ENCODE data around the gene APOBEC3A. TPM values are rescaled to one million over a fixed set of nuclear protein-coding genes. Genes with fewer than 3 reads are reported as not detected.
A peak's percentile ranks its signal among the peaks of the same experiment; 100 is the strongest.
"Not testable (repeated sequence)": the region's sequence is repeated elsewhere in the genome, so short reads cannot be mapped to it uniquely, and the experiment has no call there.

APOBEC3A gene
- total and polyA plus RNA-seq, 2 of the 8 experiments (the other 6 are each of a cell fraction or from before 2014, with no cell fraction given): not detected

DNA sequence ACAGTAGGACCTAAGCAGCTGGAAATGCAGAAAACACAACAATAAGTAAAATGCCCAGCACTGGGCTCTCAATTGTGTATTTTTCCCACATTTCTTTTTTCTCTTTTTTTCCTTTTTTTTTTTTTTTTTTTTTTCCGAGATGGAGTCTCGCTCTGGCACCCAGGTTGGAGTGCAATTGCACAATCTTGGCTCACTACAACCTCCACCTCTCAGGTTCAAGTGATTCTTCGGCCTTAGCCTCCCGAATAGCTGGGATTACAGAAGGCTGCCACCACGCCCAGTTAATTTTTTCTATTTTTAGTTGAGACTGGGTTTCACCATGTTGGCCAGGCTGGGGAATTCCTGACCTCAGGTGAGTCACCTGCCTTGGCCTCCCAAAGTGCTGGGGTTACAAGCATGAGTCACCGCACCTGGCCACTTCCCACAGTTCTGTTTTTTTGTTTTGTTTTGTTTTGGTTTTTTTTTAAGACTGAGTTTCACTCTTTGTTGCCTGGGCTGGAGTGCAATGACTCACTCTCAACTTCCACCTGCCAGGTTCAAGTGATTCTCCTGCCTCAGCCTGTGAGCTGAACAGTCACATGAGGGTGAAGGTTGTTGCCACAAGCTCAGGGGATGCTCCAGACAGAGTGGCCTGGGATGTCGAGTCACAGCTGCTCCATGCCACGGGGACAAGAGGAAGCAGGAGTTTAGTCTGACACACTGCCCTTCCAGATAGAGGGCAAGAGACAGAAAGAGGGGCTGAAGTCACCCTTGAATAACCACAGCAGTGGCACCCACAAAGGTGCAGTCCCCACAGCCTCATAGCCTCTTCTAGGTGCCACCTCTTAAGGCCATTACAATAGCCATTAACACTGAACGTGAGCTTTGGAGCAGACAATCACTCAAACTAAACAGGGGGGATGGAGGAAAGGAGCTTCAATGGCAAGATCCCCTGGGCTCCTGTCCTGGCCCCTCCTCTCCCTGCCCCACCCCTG, 27.7 kb downstream of the APOBEC3A start:
- Histone ChIP-seq H3K4me1 (replicated peaks in 1 of 4; ENCODE audit: control insufficient read depth in 3 of 4, insufficient read depth in 4 of 4, low read length in 3 of 4) (peaks cover 0 to 16% (median 4%) of the 10 kb centered on the region in 4 experiments; a peak in 6 of 7 replicates), H2BK5ac (ENCODE audit: low read depth, low read length) (0 out of 2 replicates have a peak overlapping the region, but pooled peaks have one; percentile 73), H2BK12ac (ENCODE audit: low read depth, low read length) (peak overlapping the region; percentile 22; the same call in 1 of the 2 replicates), H2BK120ac (replicated peaks; ENCODE audit: low read depth, low read length) (peak overlapping the region; percentile 72), H3K9me3 (ENCODE audit: insufficient read depth in 2 of 2, low read depth in 1 of 2, low read length in 1 of 2) (peaks cover 7 to 14% of the 10 kb centered on the region in 2 experiments)
- H3K4me3 ChIP-seq (ENCODE audit: extremely low read depth in 1 of 4, insufficient read depth in 2 of 4, low read depth in 3 of 4, low read length in 4 of 4); H3K4ac ChIP-seq (replicated peaks; ENCODE audit: insufficient read length, low read depth, low read length); H3K27ac ChIP-seq (ENCODE audit: low read depth, low read length); H3K14ac ChIP-seq (ENCODE audit: insufficient read length); H3K23me2 ChIP-seq (ENCODE audit: low read depth, low read length); FAIRE-seq; H2AK5ac ChIP-seq (ENCODE audit: low read depth, low read length); H3K56ac ChIP-seq (replicated peaks; ENCODE audit: insufficient read length, low read depth, low read length); H2AFZ ChIP-seq (ENCODE audit: low read length); H4K5ac ChIP-seq (ENCODE audit: insufficient read length, low read depth, low read length); H2BK20ac ChIP-seq (ENCODE audit: low read length); H2BK15ac ChIP-seq (ENCODE audit: low read length); H3K79me2 ChIP-seq (ENCODE audit: control insufficient read depth in 1 of 2, insufficient read depth in 2 of 2, low read length in 2 of 2); H4K20me1 ChIP-seq (replicated peaks in 1 of 2; ENCODE audit: control insufficient read depth in 1 of 2, insufficient read depth in 2 of 2, low read length in 2 of 2); H3K36me3 ChIP-seq (ENCODE audit: control insufficient read depth in 2 of 4, insufficient read depth in 4 of 4, low read length in 3 of 4); H4K91ac ChIP-seq (replicated peaks; ENCODE audit: insufficient read length, low read length); H3K9ac ChIP-seq (replicated peaks in 1 of 4; ENCODE audit: extremely low read depth in 1 of 4, low read depth in 3 of 4, low read length in 3 of 4); H3K79me1 ChIP-seq (ENCODE audit: low read depth, low read length); H3K4me2 ChIP-seq (ENCODE audit: insufficient read depth in 1 of 2, low read depth in 2 of 2, low read length in 2 of 2); POLR2A ChIA-PET (ENCODE audit: partially characterized antibody); H4K8ac ChIP-seq (ENCODE audit: extremely low read depth, insufficient read depth, low read length); H3K23ac ChIP-seq (ENCODE audit: insufficient read length); H3K18ac ChIP-seq (ENCODE audit: extremely low read depth, low read length); H3K27me3 ChIP-seq (replicated peaks in 1 of 4; ENCODE audit: control insufficient read depth in 3 of 4, extremely low read depth in 1 of 4, insufficient read depth in 3 of 4, low read length in 3 of 4): not testable (repeated sequence)
- CTCF ChIA-PET (ENCODE audit: partially characterized antibody): interaction anchor here (0.6 to 6.9 kb wide), 5 partner anchors 10 to 164 kb away, joined by 3 to 63 read pairs (median 3); no protein-coding TSS in a partner anchor
- DNase-seq (ENCODE audit: low read depth in 1 of 2, low spot score in 2 of 2): peak in 1 of 2 experiments; percentile 23
- peak; percentile 71; the same call in 1 of the 2 replicates for TF ChIP-seq JUND (IDR thresholded peaks at IDR 0.05; ENCODE audit: low read length)
- 0 out of 2 replicates have a peak, but pooled peaks have one; percentile 45 for TF ChIP-seq TCF12 (IDR thresholded peaks at IDR 0.05; ENCODE audit: low read depth, low read length)
- peak; percentile 13; the same call in 1 of the 2 replicates for TF ChIP-seq JUN (IDR thresholded peaks at IDR 0.05; ENCODE audit: low read depth, low read length)
- WGBS, 2 experiments (ENCODE audit: extremely low coverage in 1 of 2, insufficient coverage in 1 of 2, insufficient read length in 1 of 2, insufficient replicate concordance in 2 of 2, low coverage in 1 of 2, low lambda C conversion rate in 2 of 2, missing lambda C conversion rate in 1 of 2): 81% methylated on average over 6 of the region's 9 CpGs; no CpG with 5 or more reads in 1 of the 2 experiments
